Body of pancreas (tissue), 4 donors: ENCODE data around the gene SATB2. TPM values are rescaled to one million over a fixed set of nuclear protein-coding genes. Genes with fewer than 3 reads are reported as not detected.

Source experiments
- ATAC-seq: fragments of 150-250 bp; one replicate; pipeline ENCODE4 v1.9.1; 2016
- DNase-seq, 4 donors: peaks; one replicate each; pipeline ENCODE4 v3.0.0-alpha.2; 2019
- H3K27ac ChIP-seq, 4 donors: fragments of 200-600 bp; sonication (generic); 1 replicate in 3 of 4; 2 replicates in 1 of 4; pipeline versions ENCODE4 v1.5.1 to v1.6.1; 2016 to 2019; ENCODE audit warnings: mild to moderate bottlenecking in 1 of 4, mixed read lengths in 1 of 4, moderate library complexity in 1 of 4
- H3K27me3 ChIP-seq, 2 donors: fragments of 200-600 bp; sonication (generic); one replicate each; pipeline ENCODE4 v1.6.0; 2016; ENCODE audit warnings: mild to moderate bottlenecking in 1 of 2
- H3K36me3 ChIP-seq, 2 donors: fragments of 200-600 bp; sonication (generic); replicated peaks in 1 of 2; 2 replicates each; pipeline ENCODE4 v1.5.1; 2016; ENCODE audit warnings: low read depth in 2 of 2; ENCODE audit not compliant: insufficient read depth in 1 of 2
- H3K4me1 ChIP-seq: fragments of 200-600 bp; sonication (generic); one replicate; pipeline ENCODE4 v1.6.0; 2016
- H3K4me3 ChIP-seq, 2 donors: fragments of 200-600 bp; sonication (generic); 1 replicate in 1 of 2; 2 replicates in 1 of 2; pipeline ENCODE4 v1.5.1; 2016 to 2019
- H3K9me3 ChIP-seq, 3 donors: fragments of 200-600 bp; sonication (generic); 1 replicate in 2 of 3; 2 replicates in 1 of 3; pipeline ENCODE4 v1.5.1; 2016
- POLR2A ChIP-seq, 3 donors: fragments of 450-650 bp; IDR thresholded peaks; one replicate each; pipeline ENCODE4 v1.6.1; 2016; ENCODE audit warnings: antibody characterized with exemption in 3 of 3, mild to moderate bottlenecking in 2 of 3
- WGBS, 2 donors: methylation state at CpG; one replicate each; pipeline ENCODE4 v1.1.5; 2017; 5-methylcytosine and 5-hydroxymethylcytosine counted together
- intact Hi-C: fragments of 100-400 bp; cut with DNase I; formaldehyde crosslinking; loops from one replicate; pipeline ENCODE4 v1.15.1; 2023
- total RNA-seq, 2 donors: library from RNA; depleted of rRNA; stranded (reverse); fragments of >200 nt; gene quantifications; one replicate each; pipeline ENCODE4 v1.1.0, GENCODE V29; 2016
- TF ChIP-seq, protein P1 (sequence below), 7 experiments: fragments of 450-650 bp in 4 of 7; fragments of 200-600 bp in 3 of 7; sonication (generic) in 3 of 7; IDR thresholded peaks; one replicate each; pipeline ENCODE4 v1.5.1; 2016 to 2019; ENCODE audit warnings: antibody characterized with exemption in 7 of 7

SATB2 gene
- total RNA-seq, 2 donors from 2014 or later: 2.6 to 4.3 TPM

DNA sequence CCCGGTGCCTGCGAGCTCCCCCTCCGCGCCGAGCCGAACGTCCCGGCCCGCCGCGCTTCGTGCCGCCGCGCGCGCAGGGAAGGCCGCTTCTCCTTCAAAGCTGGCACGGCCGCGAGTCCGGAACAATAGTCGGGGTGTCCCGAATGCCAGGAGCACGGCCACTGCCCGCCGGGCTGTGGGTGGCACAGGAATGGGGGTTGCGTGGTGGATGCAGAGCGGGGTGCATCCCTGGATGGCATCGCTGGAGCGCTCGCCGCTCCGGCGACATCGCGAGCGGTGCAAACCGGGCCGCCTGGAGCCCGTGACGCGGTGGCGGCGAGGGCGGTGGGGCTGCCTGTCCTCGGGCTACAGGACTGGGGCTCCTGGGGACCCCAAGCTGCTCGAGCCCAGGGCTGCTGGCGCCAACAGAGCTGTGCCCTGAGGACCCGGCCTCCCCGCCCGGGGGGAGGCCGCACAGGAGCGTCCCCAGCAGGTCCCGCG lies 1.1 kb upstream of the SATB2 start:
- Histone ChIP-seq H3K9me3 (no peaks in the 10 kb centered on the region), H3K36me3 (no peaks in the 10 kb centered on the region), H3K4me3 (peak overlapping the region; percentile 55 to 56), H3K27me3 (peaks cover 4 to 27% of the 10 kb centered on the region in 2 donors), H3K4me1 (peaks cover 40% of the 10 kb centered on the region), H3K27ac (peak overlapping the region; percentile 44 to 86 (median 71))
- DNase-seq: peak in 3 of 4 donors; percentile 33 to 50 (median 43)
- 0 to 1% methylated on average over 8 to 53 of the region's 56 CpGs for WGBS, 2 donors
- TF ChIP-seq POLR2A (IDR thresholded peaks at IDR 0.05): no peak
- TF ChIP-seq, protein P1, sequence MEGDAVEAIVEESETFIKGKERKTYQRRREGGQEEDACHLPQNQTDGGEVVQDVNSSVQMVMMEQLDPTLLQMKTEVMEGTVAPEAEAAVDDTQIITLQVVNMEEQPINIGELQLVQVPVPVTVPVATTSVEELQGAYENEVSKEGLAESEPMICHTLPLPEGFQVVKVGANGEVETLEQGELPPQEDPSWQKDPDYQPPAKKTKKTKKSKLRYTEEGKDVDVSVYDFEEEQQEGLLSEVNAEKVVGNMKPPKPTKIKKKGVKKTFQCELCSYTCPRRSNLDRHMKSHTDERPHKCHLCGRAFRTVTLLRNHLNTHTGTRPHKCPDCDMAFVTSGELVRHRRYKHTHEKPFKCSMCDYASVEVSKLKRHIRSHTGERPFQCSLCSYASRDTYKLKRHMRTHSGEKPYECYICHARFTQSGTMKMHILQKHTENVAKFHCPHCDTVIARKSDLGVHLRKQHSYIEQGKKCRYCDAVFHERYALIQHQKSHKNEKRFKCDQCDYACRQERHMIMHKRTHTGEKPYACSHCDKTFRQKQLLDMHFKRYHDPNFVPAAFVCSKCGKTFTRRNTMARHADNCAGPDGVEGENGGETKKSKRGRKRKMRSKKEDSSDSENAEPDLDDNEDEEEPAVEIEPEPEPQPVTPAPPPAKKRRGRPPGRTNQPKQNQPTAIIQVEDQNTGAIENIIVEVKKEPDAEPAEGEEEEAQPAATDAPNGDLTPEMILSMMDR (IDR thresholded peaks at IDR 0.05): no peak
- intact Hi-C loops: no loop called here
- ATAC-seq: peak; percentile 19

GRCh38 chr2:199458009-199458805 lies 468 bp upstream of the SATB2 start:
- Histone ChIP-seq H3K27me3 (peaks cover 4 to 20% of the 10 kb centered on the region in 2 donors), H3K27ac (peak overlapping the region in 3 of 4 donors; percentile 44 to 86 (median 83)), H3K4me3 (peak overlapping the region; percentile 55 to 56), H3K36me3 (no peaks in the 10 kb centered on the region), H3K4me1 (peaks cover 34% of the 10 kb centered on the region), H3K9me3 (no peaks in the 10 kb centered on the region)
- 1 to 2% methylated on average over 39 to 64 of the region's 75 CpGs for WGBS, 2 donors
- DNase-seq (peak in 1 of 4 donors; percentile 34), ATAC-seq (peak; percentile 7)
- no peak for TF ChIP-seq POLR2A (IDR thresholded peaks at IDR 0.05)
- TF ChIP-seq, protein P1 (IDR thresholded peaks at IDR 0.05): no peak
- intact Hi-C loops: no loop called here

GRCh38 chr2:199456383-199457146 lies 1.2 kb downstream of the SATB2 start:
- DNase-seq (no peak), ATAC-seq (no peak)
- intact Hi-C loops: no loop called here
- H3K36me3 ChIP-seq: no peaks in the 10 kb centered on the region
- 4 to 8% methylated on average over 43 to 44 of the region's 44 CpGs for WGBS, 2 donors
- H3K4me1 ChIP-seq: peaks cover 23% of the 10 kb centered on the region
- H3K4me3 ChIP-seq: peak overlapping the region in 1 of 2 donors; percentile 8
- no peak overlapping the region for H3K27ac ChIP-seq
- H3K9me3 ChIP-seq: no peaks in the 10 kb centered on the region
- TF ChIP-seq, protein P1 (IDR thresholded peaks at IDR 0.05): no peak
- H3K27me3 ChIP-seq: peaks cover 0 to 6% of the 10 kb centered on the region in 2 donors

DNA sequence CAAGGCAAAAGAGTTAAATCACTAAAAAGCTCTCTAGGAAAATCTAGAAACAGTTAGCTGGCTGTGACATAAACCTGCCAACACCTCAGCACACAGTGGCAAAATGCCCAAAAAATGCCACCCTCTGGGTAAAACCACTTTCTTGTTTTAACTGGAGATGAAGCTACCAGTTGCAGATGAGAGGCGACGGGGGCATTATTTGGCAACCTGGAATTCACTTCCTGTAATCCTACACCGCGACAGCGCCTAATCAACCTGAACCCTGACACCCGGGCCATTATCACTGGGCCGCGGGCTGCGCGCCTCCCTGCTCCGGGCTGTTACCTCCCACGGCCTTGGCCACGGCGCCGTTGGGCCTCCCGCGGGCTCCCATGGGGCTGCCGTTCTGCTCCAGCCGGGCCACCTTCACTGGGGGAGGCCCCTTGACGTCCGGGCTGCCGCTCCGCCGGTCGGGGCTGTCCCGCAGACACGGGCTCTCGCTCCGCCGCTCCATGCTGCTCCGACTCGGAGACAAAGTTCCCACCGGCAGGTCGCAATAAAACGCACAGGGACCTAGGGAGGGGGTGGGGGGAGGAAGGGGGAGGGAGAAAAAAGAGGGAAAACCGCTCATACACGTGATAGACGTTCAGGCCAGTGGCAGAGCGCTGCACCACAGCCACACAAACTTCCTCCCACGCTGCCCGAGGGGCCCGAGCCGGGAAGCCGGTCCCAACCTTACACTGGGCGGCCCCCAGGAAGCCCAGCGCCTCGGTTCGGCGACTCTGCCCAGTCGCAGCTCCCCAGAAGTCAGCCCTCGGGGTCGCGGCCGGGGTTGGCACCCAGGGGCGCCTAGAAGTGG lies 2.0 kb downstream of the SATB2 start:
- peak in 2 of 3 donors; percentile 46 to 49 for TF ChIP-seq POLR2A (IDR thresholded peaks at IDR 0.05)
- TF ChIP-seq, protein P1 (IDR thresholded peaks at IDR 0.05): no peak
- Histone ChIP-seq H3K4me3 (peak overlapping the region in 1 of 2 donors; percentile 8), H3K36me3 (no peaks in the 10 kb centered on the region), H3K27me3 (peaks cover 0 to 5% of the 10 kb centered on the region in 2 donors), H3K4me1 (peaks cover 23% of the 10 kb centered on the region), H3K9me3 (no peaks in the 10 kb centered on the region), H3K27ac (peak overlapping the region in 2 of 4 donors; percentile 4 to 37)
- WGBS, 2 donors: 1 to 3% methylated on average over 43 to 54 of the region's 55 CpGs
- ATAC-seq (peak; percentile 53), DNase-seq (peak; percentile 60 to 81 (median 75))
- intact Hi-C loops: no loop called here
